ENCODE data around the gene SHC4.

SHC4 gene

GRCh38 chr15:48850648-48851047 lies 113.1 kb downstream of the SHC4 start:
- H3K9me3 ChIP-seq (ENCODE audit: insufficient read depth, low read depth, low read length), result no peaks in the 10 kb centered on the region
- H2BK12ac ChIP-seq (ENCODE audit: low read length), result no peak overlapping the region
- H3K79me2 ChIP-seq (ENCODE audit: control insufficient read depth, insufficient read depth, low read length, poor library complexity), result no peaks in the 10 kb centered on the region
- H3K23ac ChIP-seq (ENCODE audit: low read length), result no peak overlapping the region
- H3K14ac ChIP-seq (ENCODE audit: low read length), result no peak overlapping the region
- H4K8ac ChIP-seq (ENCODE audit: low read depth, low read length), result no peak overlapping the region
- H2BK120ac ChIP-seq (ENCODE audit: insufficient read depth, low read length, poor library complexity), result no peak overlapping the region
- no peak overlapping the region for H3K4me2 ChIP-seq (ENCODE audit: low read length)
- H4K12ac ChIP-seq (ENCODE audit: low read depth, low read length), result no peak overlapping the region
- H3K4me1 ChIP-seq (ENCODE audit: control insufficient read depth in 1 of 2, insufficient read depth in 2 of 2, low read length in 2 of 2), result peaks cover 0 to 4% of the 10 kb centered on the region in 2 experiments
- DNase-seq, result no peak
- no peak overlapping the region for H3K4me3 ChIP-seq (ENCODE audit: low read depth, low read length)
- H3K27ac ChIP-seq (ENCODE audit: low read depth, low read length), result no peak overlapping the region
- no peak overlapping the region for H2AFZ ChIP-seq (ENCODE audit: insufficient read depth, low read length, poor library complexity)
- H3K36me3 ChIP-seq (ENCODE audit: control insufficient read depth in 1 of 2, insufficient read depth in 2 of 2, low read length in 2 of 2), result no peaks in the 10 kb centered on the region
- H3K18ac ChIP-seq (ENCODE audit: low read length), result no peak overlapping the region
- H3K79me1 ChIP-seq (ENCODE audit: low read length), result no peaks in the 10 kb centered on the region
- no CpG with 5 or more reads among the region's 2 CpGs for WGBS (ENCODE audit: extremely low coverage, insufficient coverage, insufficient read length)
- no peak overlapping the region for H2BK5ac ChIP-seq (ENCODE audit: low read depth, low read length, poor library complexity)
- no peak overlapping the region for H2AK5ac ChIP-seq (ENCODE audit: low read length)
- H3K9ac ChIP-seq (ENCODE audit: low read length), result no peak overlapping the region
- H3K4ac ChIP-seq (ENCODE audit: low read depth, low read length), result no peak overlapping the region
- H4K91ac ChIP-seq (ENCODE audit: low read depth, low read length), result no peak overlapping the region
- no peaks in the 10 kb centered on the region for H3K27me3 ChIP-seq (ENCODE audit: insufficient read depth, low read length)

DNA sequence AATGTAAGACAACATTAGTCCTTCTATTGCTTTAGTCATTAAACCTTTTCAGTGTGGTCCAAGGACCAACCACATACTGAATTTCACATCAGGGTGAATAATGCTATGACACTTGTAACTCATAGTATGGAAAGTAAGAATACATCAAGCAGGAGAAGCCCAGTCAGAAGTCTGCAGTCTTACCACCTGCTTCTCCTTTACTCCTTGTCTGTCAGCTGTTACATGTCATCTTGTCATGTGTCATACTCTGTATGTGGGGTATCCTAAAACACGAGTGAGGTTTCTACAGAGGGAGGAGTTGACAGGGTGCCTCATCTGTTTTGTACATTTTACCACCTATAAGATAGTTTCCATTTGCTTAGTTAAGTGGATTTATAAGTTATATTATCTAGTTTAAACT lies 118.6 kb downstream of the SHC4 start:
- Histone ChIP-seq H3K9me3 (ENCODE audit: insufficient read depth, low read depth, low read length) (no peaks in the 10 kb centered on the region), H3K4me2 (ENCODE audit: low read length) (no peak overlapping the region), H3K4ac (ENCODE audit: low read depth, low read length) (no peak overlapping the region), H2BK5ac (ENCODE audit: low read depth, low read length, poor library complexity) (no peak overlapping the region), H3K27ac (ENCODE audit: low read depth, low read length) (no peak overlapping the region), H4K91ac (ENCODE audit: low read depth, low read length) (no peak overlapping the region), H3K4me1 (ENCODE audit: control insufficient read depth in 1 of 2, insufficient read depth in 2 of 2, low read length in 2 of 2) (no peaks in the 10 kb centered on the region), H3K9ac (ENCODE audit: low read length) (no peak overlapping the region), H3K36me3 (ENCODE audit: control insufficient read depth in 1 of 2, insufficient read depth in 2 of 2, low read length in 2 of 2) (no peaks in the 10 kb centered on the region), H3K27me3 (ENCODE audit: insufficient read depth, low read length) (no peaks in the 10 kb centered on the region), H2BK12ac (ENCODE audit: low read length) (no peak overlapping the region), H2AFZ (ENCODE audit: insufficient read depth, low read length, poor library complexity) (no peak overlapping the region), H3K18ac (ENCODE audit: low read length) (no peak overlapping the region), H3K4me3 (ENCODE audit: low read depth, low read length) (no peak overlapping the region), H3K14ac (ENCODE audit: low read length) (no peak overlapping the region), H4K12ac (ENCODE audit: low read depth, low read length) (no peak overlapping the region), H3K79me1 (ENCODE audit: low read length) (no peaks in the 10 kb centered on the region), H2BK120ac (ENCODE audit: insufficient read depth, low read length, poor library complexity) (no peak overlapping the region), H4K8ac (ENCODE audit: low read depth, low read length) (no peak overlapping the region), H3K79me2 (ENCODE audit: control insufficient read depth, insufficient read depth, low read length, poor library complexity) (no peaks in the 10 kb centered on the region), H3K23ac (ENCODE audit: low read length) (no peak overlapping the region), H2AK5ac (ENCODE audit: low read length) (no peak overlapping the region)
- WGBS (ENCODE audit: extremely low coverage, insufficient coverage, insufficient read length), result no CpG with 5 or more reads among the region's 1 CpG
- DNase-seq, result no peak

DNA sequence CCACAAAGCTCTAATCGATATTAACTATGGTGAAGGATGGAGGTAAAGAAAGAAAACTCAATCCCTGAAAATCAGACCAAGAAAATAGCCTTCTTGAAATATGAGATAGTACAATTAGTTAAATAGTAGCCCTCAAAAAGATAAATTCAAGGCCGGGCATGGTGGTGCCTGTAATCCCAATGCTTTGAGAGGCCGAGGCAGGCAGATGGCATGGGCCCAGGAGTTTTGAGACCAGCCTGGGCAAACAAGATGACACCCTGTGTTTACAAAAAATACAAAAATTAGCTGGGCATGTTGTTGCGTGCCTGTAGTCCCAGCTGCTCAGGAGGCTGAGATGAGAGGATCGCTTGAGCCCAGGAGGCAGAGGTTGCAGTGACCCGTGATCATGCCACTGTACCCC lies 121.2 kb downstream of the SHC4 start:
- no peak overlapping the region for H3K4ac ChIP-seq (ENCODE audit: low read depth, low read length)
- no peaks in the 10 kb centered on the region for H3K4me1 ChIP-seq (ENCODE audit: control insufficient read depth in 1 of 2, insufficient read depth in 2 of 2, low read length in 2 of 2)
- H4K8ac ChIP-seq (ENCODE audit: low read depth, low read length), result no peak overlapping the region
- no peak overlapping the region for H2BK120ac ChIP-seq (ENCODE audit: insufficient read depth, low read length, poor library complexity)
- H2AFZ ChIP-seq (ENCODE audit: insufficient read depth, low read length, poor library complexity), result no peak overlapping the region
- H3K14ac ChIP-seq (ENCODE audit: low read length), result no peak overlapping the region
- no peaks in the 10 kb centered on the region for H3K9me3 ChIP-seq (ENCODE audit: insufficient read depth, low read depth, low read length)
- H3K79me1 ChIP-seq (ENCODE audit: low read length), result no peaks in the 10 kb centered on the region
- no peak overlapping the region for H4K91ac ChIP-seq (ENCODE audit: low read depth, low read length)
- H3K79me2 ChIP-seq (ENCODE audit: control insufficient read depth, insufficient read depth, low read length, poor library complexity), result no peaks in the 10 kb centered on the region
- H3K4me2 ChIP-seq (ENCODE audit: low read length), result no peak overlapping the region
- no peak for DNase-seq
- no peaks in the 10 kb centered on the region for H3K27me3 ChIP-seq (ENCODE audit: insufficient read depth, low read length)
- no peaks in the 10 kb centered on the region for H3K36me3 ChIP-seq (ENCODE audit: control insufficient read depth in 1 of 2, insufficient read depth in 2 of 2, low read length in 2 of 2)
- no peak overlapping the region for H3K4me3 ChIP-seq (ENCODE audit: low read depth, low read length)
- H3K27ac ChIP-seq (ENCODE audit: low read depth, low read length), result no peak overlapping the region
- no CpG with 5 or more reads among the region's 6 CpGs for WGBS (ENCODE audit: extremely low coverage, insufficient coverage, insufficient read length)
- no peak overlapping the region for H3K18ac ChIP-seq (ENCODE audit: low read length)
- H3K23ac ChIP-seq (ENCODE audit: low read length), result no peak overlapping the region
- no peak overlapping the region for H3K9ac ChIP-seq (ENCODE audit: low read length)
- H2BK5ac ChIP-seq (ENCODE audit: low read depth, low read length, poor library complexity), result no peak overlapping the region
- no peak overlapping the region for H2AK5ac ChIP-seq (ENCODE audit: low read length)
- no peak overlapping the region for H4K12ac ChIP-seq (ENCODE audit: low read depth, low read length)
- no peak overlapping the region for H2BK12ac ChIP-seq (ENCODE audit: low read length)

- Histone ChIP-seq H2BK12ac (ENCODE audit: low read length) (peak overlapping the region; percentile 77), H3K9me3 (ENCODE audit: insufficient read depth, low read depth, low read length) (no peaks in the 10 kb centered on the region), H3K27me3 (ENCODE audit: insufficient read depth, low read length) (no peaks in the 10 kb centered on the region), H2BK5ac (ENCODE audit: low read depth, low read length, poor library complexity) (no peak overlapping the region), H4K91ac (ENCODE audit: low read depth, low read length) (no peak overlapping the region), H2AK5ac (ENCODE audit: low read length) (no peak overlapping the region), H3K9ac (ENCODE audit: low read length) (no peak overlapping the region), H3K36me3 (ENCODE audit: control insufficient read depth in 1 of 2, insufficient read depth in 2 of 2, low read length in 2 of 2) (no peaks in the 10 kb centered on the region), H3K4me1 (ENCODE audit: control insufficient read depth in 1 of 2, insufficient read depth in 2 of 2, low read length in 2 of 2) (peaks cover 7 to 8% of the 10 kb centered on the region in 2 experiments), H4K8ac (ENCODE audit: low read depth, low read length) (no peak overlapping the region), H4K12ac (ENCODE audit: low read depth, low read length) (no peak overlapping the region), H3K79me1 (ENCODE audit: low read length) (peaks cover 2% of the 10 kb centered on the region), H3K14ac (ENCODE audit: low read length) (no peak overlapping the region), H3K27ac (ENCODE audit: low read depth, low read length) (no peak overlapping the region), H2BK120ac (ENCODE audit: insufficient read depth, low read length, poor library complexity) (no peak overlapping the region), H3K18ac (ENCODE audit: low read length) (peak overlapping the region; percentile 25), H3K23ac (ENCODE audit: low read length) (no peak overlapping the region), H3K4ac (ENCODE audit: low read depth, low read length) (no peak overlapping the region), H2AFZ (ENCODE audit: insufficient read depth, low read length, poor library complexity) (no peak overlapping the region), H3K4me2 (ENCODE audit: low read length) (no peak overlapping the region), H3K79me2 (ENCODE audit: control insufficient read depth, insufficient read depth, low read length, poor library complexity) (no peaks in the 10 kb centered on the region), H3K4me3 (ENCODE audit: low read depth, low read length) (no peak overlapping the region)
- WGBS (ENCODE audit: extremely low coverage, insufficient coverage, insufficient read length), result no CpG with 5 or more reads among the region's 5 CpGs
- peak in 1 of 2 donors; percentile 8 for DNase-seq
Measured at GRCh38 chr15:48834756-48835155, 129.0 kb downstream of the SHC4 start.
